GM19438 (cell line): ENCODE results near the gene NUMB.
"Not testable (repeated sequence)": the region's sequence is repeated elsewhere in the genome, so short reads cannot be mapped to it uniquely, and the experiment has no call there.

Experiments
- ATAC-seq: cut with Tn5 transposase; IDR thresholded peaks from one replicate; pipeline ENCODE4 v1.9.1; 2021; ENCODE audit warnings: low read depth; ENCODE audit not compliant: unreplicated experiment

Gene NUMB

GRCh38 chr14:73424453-73424852 lies 33.9 kb downstream of the NUMB start:
- ATAC-seq = no peak

- ATAC-seq = not testable (repeated sequence)
Observed at GRCh38 chr14:73423092-73423491, 35.3 kb downstream of the NUMB start.

- ATAC-seq = no peak
Observed at GRCh38 chr14:73422515-73422914, 35.8 kb downstream of the NUMB start.

GRCh38 chr14:73418227-73418626 lies 40.1 kb downstream of the NUMB start:
- no peak for ATAC-seq

- not testable (repeated sequence) for ATAC-seq
Observed at GRCh38 chr14:73406248-73406647, 52.1 kb downstream of the NUMB start.

GRCh38 chr14:73403181-73403752 lies 55.1 kb downstream of the NUMB start:
- ATAC-seq = no peak

GRCh38 chr14:73402579-73402978 lies 55.8 kb downstream of the NUMB start:
- no peak for ATAC-seq

- ATAC-seq = no peak
Observed at GRCh38 chr14:73397810-73398209, 60.5 kb downstream of the NUMB start.

GRCh38 chr14:73394317-73394716 lies 64.0 kb downstream of the NUMB start:
- no peak for ATAC-seq

GRCh38 chr14:73393375-73393774 lies 65.0 kb downstream of the NUMB start:
- ATAC-seq = no peak

GRCh38 chr14:73392329-73393257 lies 65.8 kb downstream of the NUMB start:
- no peak for ATAC-seq

- ATAC-seq = not testable (repeated sequence)
Observed at GRCh38 chr14:73387860-73388259, 70.5 kb downstream of the NUMB start.

GRCh38 chr14:73386342-73386741 lies 72.0 kb downstream of the NUMB start:
- ATAC-seq = no peak

GRCh38 chr14:73385021-73385420 lies 73.3 kb downstream of the NUMB start:
- ATAC-seq = not testable (repeated sequence)

- ATAC-seq = no peak
Observed at GRCh38 chr14:73383356-73383755, 75.0 kb downstream of the NUMB start.

GRCh38 chr14:73381380-73382013 lies 76.8 kb downstream of the NUMB start:
- no peak for ATAC-seq

- ATAC-seq = no peak
Observed at GRCh38 chr14:73376585-73376984, 81.8 kb downstream of the NUMB start.

- no peak for ATAC-seq
Observed at GRCh38 chr14:73375861-73376260, 82.5 kb downstream of the NUMB start.

GRCh38 chr14:73374218-73374617 lies 84.1 kb downstream of the NUMB start:
- no peak for ATAC-seq

GRCh38 chr14:73372529-73372928 lies 85.8 kb downstream of the NUMB start:
- no peak for ATAC-seq

GRCh38 chr14:73370561-73370960 lies 87.8 kb downstream of the NUMB start:
- no peak for ATAC-seq
